Tongue (tissue), 1 donor: ENCODE data around the gene PXYLP1. TPM values are rescaled to one million over a fixed set of nuclear protein-coding genes. Genes with fewer than 3 reads are reported as not detected.

ENCODE experiments used
- total RNA-seq: library from RNA; depleted of rRNA; stranded (reverse); fragments of >200 nt; gene quantifications from one replicate; pipeline ENCODE4 v1.2.3, GENCODE V29; 2014

The PXYLP1 gene
- total RNA-seq, 1 donor from 2014 or later: 20.7 TPM

Other genes starting within 250 kb of the PXYLP1 start
- 18.7 TPM for gene SPSB4, start 180.5 kb upstream of the PXYLP1 start, total RNA-seq
- gene ZBTB38, start 136.7 kb downstream of the PXYLP1 start, total RNA-seq: 71.2 TPM